GM23338 (cell line): Measurements from ENCODE around the gene DNAH8.

Source experiments
- EZH2 ChIP-seq: fragments of 200-600 bp; sonication (generic); IDR thresholded peaks from one replicate; pipeline ENCODE4 v1.8.0; 2017; ENCODE audit warnings: antibody characterized with exemption, mild to moderate bottlenecking, low read depth; ENCODE audit not compliant: unreplicated experiment
- NANOG ChIP-seq: IDR thresholded peaks from 2 replicates; pipeline ENCODE4 v1.6.1; 2016; ENCODE audit warnings: antibody characterized with exemption, borderline replicate concordance
- POLR2AphosphoS5 ChIP-seq: IDR thresholded peaks from 2 replicates; pipeline ENCODE4 v1.6.1; 2016; ENCODE audit warnings: antibody characterized with exemption, low read depth
- ZNF114 ChIP-seq: fragments of 250-450 bp; sonication (Bioruptor Pico); IDR thresholded peaks from 2 replicates; pipeline ENCODE4 v1.5.0; 2020; ENCODE audit warnings: mild to moderate bottlenecking, moderate library complexity
- ZNF331 ChIP-seq: fragments of 250-450 bp; sonication (Bioruptor Pico); IDR thresholded peaks from 2 replicates; pipeline ENCODE4 v1.5.0; 2020; ENCODE audit warnings: low read depth, mild to moderate bottlenecking, moderate library complexity
- TF ChIP-seq, protein P1 (sequence below), 2 experiments: fragments of 200-600 bp in 1 of 2; sonication (generic) in 1 of 2; conservative IDR thresholded peaks; 2 replicates each; pipeline versions ENCODE4 v1.5.1 to v1.6.1; 2016 to 2017; ENCODE audit warnings: antibody characterized with exemption in 2 of 2, low read depth in 2 of 2, mild to moderate bottlenecking in 2 of 2, moderate library complexity in 1 of 2
- TF ChIP-seq, protein P2 (sequence below): IDR thresholded peaks from one replicate; pipeline ENCODE4 v1.6.1; 2018; ENCODE audit warnings: antibody characterized with exemption; ENCODE audit not compliant: unreplicated experiment

DNA sequence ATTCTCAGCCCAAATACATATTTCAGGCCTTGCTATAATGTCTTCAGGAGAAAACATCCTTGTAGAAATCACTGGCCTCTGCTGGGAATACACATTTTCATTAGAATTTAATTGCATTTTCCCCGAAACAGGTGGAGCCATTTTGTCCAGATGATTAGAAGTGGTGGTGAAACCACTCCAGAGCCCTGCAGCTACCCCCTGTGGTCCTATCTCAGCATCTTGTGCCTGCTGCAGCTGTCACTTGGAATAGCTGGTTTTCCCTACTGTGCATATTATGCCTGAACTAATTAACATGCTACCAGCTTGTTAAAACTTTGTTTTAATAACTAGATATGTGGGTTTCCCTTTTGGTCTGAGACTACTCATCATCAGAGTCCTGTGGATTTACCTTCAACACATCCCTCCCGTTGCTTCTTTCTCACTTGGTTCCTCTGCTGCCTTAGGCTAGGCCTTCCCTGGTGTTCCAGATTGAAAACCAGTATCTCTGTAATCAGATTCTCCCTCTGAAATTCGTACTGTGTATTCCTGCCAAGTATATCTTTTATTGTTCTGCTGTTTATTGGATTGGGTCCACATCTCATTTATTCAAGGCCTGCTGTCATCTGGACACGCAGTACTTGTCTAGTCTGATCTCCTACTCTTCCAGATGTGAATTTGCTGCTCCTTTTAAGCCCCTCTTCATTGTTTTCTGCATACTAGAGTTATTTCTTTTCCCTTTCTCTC is 15.2 kb downstream of the DNAH8 start:
- TF ChIP-seq EZH2 (no peak), POLR2AphosphoS5 (no peak), NANOG (no peak), ZNF114 (CRISPR knock-in tag) (no peak), ZNF331 (no peak)
- TF ChIP-seq, protein P1, sequence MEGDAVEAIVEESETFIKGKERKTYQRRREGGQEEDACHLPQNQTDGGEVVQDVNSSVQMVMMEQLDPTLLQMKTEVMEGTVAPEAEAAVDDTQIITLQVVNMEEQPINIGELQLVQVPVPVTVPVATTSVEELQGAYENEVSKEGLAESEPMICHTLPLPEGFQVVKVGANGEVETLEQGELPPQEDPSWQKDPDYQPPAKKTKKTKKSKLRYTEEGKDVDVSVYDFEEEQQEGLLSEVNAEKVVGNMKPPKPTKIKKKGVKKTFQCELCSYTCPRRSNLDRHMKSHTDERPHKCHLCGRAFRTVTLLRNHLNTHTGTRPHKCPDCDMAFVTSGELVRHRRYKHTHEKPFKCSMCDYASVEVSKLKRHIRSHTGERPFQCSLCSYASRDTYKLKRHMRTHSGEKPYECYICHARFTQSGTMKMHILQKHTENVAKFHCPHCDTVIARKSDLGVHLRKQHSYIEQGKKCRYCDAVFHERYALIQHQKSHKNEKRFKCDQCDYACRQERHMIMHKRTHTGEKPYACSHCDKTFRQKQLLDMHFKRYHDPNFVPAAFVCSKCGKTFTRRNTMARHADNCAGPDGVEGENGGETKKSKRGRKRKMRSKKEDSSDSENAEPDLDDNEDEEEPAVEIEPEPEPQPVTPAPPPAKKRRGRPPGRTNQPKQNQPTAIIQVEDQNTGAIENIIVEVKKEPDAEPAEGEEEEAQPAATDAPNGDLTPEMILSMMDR (conservative IDR thresholded peaks at IDR 0.05; ENCODE audit: low read depth in 2 of 2), result no peak
- TF ChIP-seq, protein P2, sequence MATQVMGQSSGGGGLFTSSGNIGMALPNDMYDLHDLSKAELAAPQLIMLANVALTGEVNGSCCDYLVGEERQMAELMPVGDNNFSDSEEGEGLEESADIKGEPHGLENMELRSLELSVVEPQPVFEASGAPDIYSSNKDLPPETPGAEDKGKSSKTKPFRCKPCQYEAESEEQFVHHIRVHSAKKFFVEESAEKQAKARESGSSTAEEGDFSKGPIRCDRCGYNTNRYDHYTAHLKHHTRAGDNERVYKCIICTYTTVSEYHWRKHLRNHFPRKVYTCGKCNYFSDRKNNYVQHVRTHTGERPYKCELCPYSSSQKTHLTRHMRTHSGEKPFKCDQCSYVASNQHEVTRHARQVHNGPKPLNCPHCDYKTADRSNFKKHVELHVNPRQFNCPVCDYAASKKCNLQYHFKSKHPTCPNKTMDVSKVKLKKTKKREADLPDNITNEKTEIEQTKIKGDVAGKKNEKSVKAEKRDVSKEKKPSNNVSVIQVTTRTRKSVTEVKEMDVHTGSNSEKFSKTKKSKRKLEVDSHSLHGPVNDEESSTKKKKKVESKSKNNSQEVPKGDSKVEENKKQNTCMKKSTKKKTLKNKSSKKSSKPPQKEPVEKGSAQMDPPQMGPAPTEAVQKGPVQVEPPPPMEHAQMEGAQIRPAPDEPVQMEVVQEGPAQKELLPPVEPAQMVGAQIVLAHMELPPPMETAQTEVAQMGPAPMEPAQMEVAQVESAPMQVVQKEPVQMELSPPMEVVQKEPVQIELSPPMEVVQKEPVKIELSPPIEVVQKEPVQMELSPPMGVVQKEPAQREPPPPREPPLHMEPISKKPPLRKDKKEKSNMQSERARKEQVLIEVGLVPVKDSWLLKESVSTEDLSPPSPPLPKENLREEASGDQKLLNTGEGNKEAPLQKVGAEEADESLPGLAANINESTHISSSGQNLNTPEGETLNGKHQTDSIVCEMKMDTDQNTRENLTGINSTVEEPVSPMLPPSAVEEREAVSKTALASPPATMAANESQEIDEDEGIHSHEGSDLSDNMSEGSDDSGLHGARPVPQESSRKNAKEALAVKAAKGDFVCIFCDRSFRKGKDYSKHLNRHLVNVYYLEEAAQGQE, result no peak
